ENCODE results near the gene TMEM117.

DNA sequence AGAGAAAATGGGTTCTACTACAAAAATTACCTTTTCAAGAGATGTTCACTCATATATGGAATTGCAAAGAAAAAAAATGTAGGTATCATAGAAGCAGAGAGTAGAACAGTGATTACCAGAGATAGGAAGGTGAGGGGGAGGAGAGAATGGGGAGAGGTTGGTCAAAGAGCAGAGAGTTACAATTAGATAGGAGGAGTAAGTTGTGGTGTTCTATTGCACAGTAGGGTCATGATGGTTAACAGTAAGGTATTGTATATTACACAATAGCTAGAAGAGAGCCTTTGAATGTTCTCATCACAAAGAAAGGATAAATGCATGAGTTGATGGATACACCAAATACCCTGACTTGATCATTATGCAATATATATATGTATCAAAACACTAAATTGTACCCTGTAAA, 145.8 kb downstream of the TMEM117 start:
- TF ChIP-seq, protein P1, sequence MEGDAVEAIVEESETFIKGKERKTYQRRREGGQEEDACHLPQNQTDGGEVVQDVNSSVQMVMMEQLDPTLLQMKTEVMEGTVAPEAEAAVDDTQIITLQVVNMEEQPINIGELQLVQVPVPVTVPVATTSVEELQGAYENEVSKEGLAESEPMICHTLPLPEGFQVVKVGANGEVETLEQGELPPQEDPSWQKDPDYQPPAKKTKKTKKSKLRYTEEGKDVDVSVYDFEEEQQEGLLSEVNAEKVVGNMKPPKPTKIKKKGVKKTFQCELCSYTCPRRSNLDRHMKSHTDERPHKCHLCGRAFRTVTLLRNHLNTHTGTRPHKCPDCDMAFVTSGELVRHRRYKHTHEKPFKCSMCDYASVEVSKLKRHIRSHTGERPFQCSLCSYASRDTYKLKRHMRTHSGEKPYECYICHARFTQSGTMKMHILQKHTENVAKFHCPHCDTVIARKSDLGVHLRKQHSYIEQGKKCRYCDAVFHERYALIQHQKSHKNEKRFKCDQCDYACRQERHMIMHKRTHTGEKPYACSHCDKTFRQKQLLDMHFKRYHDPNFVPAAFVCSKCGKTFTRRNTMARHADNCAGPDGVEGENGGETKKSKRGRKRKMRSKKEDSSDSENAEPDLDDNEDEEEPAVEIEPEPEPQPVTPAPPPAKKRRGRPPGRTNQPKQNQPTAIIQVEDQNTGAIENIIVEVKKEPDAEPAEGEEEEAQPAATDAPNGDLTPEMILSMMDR (conservative IDR thresholded peaks at IDR 0.05; ENCODE audit: low read length): no peak
- no peak for TF ChIP-seq EZH2phosphoT487 (IDR thresholded peaks at IDR 0.05; ENCODE audit: borderline replicate concordance, low read depth, low read length)

All from OCI-LY7 (cell line).